NCI-H2029 treated with DMSO at 0.1 percent for 48 hours (cell line): ENCODE results near the gene C1QBP.
"Not testable (repeated sequence)": the region's sequence is repeated elsewhere in the genome, so short reads cannot be mapped to it uniquely, and the experiment has no call there.

Experiments
- DNase-seq: peaks from one replicate; lab custom pipeline; 2025; lab: John Stamatoyannopoulos, UW

C1QBP gene

DNA sequence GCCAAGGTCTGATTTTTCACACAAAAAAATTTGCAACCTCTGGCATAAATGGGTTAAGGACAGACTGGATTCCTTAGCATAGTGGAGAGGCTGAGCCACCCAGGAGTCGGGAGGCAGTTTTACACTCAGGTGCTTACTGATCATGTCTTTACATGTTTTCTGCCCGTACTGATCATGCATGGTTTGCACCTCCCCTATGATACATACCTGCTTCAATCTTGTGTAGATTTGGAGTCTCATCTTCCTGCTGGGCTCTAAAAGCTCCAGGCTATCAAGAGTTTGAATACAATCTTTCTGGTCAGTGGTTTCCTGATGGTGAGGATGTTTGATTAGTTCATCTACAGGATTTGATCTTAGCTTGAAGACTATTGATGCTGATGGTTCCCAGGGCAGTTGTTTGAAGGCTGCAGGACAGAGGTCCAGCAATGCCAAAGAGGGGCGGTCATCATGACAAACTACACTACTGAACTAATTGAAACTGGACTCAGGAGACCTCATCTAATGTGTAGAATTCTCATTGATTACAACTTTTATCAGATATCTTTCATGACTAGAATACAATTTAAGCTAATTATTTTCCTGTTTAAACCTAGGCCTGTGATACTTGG is 6.9 kb downstream of the C1QBP start:
- DNase-seq, result no peak

GRCh38 chr17:5431234-5431633 is 7.7 kb downstream of the C1QBP start:
- not testable (repeated sequence) for DNase-seq

GRCh38 chr17:5430413-5430999 is 8.4 kb downstream of the C1QBP start:
- no peak for DNase-seq

GRCh38 chr17:5429191-5429887 is 9.6 kb downstream of the C1QBP start:
- DNase-seq, result peak; percentile 45

DNA sequence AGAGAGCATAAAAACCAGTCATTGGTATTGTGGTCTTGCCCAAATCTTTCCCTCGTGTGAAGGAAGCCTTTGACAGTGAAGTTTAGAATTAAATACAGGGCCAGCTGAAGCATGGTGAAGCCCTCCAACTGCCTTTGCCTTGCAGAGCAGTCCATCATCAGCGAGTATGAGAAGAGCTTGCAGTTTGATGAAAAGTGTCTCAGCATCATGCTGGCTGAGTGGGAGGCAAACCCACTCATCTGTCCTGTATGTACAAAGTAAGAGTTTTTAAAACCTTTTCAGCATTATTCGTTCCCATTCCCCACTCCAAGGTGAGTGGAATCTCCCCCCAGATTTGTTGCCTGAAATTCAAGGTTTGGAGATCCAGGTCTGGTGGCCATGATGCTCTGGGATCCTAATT is 13.1 kb downstream of the C1QBP start:
- no peak for DNase-seq

GRCh38 chr17:5424909-5425308 is 14.0 kb downstream of the C1QBP start:
- DNase-seq, result no peak

DNA sequence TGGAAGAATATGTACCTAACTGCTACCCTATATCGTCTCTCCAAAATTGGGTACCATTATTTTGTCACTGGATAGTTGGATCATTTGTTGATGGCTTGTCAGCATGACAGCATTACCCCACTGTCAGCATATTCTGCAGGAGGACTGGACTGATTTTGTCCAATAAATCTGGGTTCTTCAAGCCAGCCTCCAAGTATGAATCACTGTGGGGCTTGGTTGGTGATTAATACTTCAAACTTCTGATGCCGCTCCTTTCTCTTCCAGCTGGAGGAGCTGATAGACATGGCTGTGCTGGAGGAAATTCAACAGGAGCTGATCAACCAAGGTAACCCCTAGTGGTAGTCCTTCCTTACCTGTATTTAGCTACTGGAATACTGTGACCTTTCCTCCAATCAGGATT is 16.4 kb downstream of the C1QBP start:
- DNase-seq, result no peak

- peak; percentile 73 for DNase-seq
Measured at GRCh38 chr17:5419959-5420653, 18.8 kb downstream of the C1QBP start, which contains the start of gene RPAIN. RPAIN (plus strand) TSS chr17:5420182; CDS start chr17:5420211, 29 bp downstream.

GRCh38 chr17:5419356-5419958 is 19.5 kb downstream of the C1QBP start, which contains the start of gene NUP88:
NUP88 (minus strand) TSS chr17:5419662; CDS start chr17:5419650, 12 bp downstream.
- DNase-seq, result peak; percentile 73

- peak; percentile 9 for DNase-seq
Measured at GRCh38 chr17:5418858-5419355, 20.0 kb downstream of the C1QBP start.

DNA sequence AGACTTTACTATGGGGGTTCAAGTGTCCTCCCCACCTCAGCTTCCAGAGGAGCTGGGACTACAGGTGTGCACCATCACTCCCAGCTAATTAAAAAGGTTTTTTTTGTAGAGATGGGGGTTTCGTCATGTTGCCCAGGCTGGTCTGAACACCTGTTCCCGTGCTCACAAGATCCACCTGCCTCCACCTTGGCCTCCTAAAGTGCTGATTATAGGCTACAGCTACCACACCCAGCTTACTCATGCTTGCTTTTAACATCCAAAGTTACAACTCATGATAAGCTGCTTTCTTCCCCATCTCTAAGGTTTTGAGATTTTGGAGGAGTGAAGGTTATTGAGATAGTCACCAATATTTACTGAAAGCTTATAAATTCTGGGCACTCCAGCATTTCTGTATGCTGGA is 22.1 kb downstream of the C1QBP start:
- DNase-seq, result no peak

DNA sequence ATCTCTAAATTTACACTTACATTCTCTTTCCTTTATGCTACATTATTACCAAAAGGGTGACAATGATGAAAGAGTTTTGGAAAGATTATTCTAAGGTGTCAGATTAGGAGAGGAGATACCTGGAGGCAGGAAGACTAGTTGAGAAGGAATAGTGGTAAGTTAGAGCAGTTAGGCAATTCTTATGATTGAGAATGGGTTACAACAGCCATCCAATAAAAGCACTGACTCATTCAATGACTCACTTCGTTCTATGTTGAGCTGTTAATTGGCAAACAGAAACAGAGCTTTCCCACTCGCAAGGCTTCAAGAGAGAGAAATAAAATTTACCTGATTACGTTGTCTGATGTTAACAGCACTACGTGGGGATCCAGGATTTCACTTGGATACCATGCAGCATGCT is 25.3 kb downstream of the C1QBP start:
- no peak for DNase-seq

DNA sequence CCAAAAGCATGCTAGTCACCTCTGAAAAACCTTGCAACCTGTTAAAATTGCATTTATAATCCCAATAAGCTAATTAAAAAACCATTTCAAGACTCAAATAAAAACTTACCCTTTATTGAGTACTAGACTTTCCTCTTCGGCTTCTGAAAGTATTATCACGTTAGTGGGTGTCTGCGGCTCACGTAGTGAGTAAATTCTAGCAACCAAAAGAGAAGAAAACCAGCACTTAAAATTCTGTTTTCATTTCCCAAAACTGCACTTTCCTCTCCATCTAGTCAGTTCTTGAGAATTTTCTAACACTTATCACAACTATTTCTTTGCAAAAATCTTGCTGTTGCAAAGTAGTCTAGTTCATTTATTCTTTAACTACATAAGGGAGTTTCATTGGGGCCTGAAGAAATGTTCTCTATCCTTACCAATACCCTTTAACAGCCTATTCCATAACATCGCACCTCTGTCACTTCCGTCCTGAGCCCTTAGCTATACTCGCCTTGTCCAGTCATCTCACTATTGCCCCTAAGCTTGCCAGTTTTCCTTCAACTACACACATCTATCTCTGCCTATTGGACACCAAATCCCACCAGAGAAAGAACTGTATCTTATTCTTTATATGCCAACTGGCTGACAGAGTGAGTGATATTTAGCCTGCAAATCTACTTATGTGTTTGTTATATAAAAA is 28.2 kb downstream of the C1QBP start:
- DNase-seq, result no peak

DNA sequence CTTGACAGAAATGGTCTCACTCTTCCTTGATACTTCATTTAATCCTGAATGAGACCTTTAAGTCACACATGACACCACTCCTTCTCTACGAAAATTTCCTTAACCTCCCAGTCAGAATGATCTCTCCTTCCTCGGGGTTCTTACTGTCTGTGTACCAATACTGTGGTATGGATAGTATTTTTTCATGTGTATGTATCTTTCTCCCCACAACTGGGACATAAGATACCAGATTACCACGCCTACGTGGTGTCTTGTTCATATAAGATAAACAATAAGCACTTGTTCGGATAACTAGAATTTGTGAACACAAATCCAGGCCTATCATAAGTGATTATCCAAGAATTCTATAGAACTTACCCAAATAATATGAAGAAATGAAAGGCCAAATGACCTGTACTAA is 30.8 kb downstream of the C1QBP start:
- no peak for DNase-seq

DNA sequence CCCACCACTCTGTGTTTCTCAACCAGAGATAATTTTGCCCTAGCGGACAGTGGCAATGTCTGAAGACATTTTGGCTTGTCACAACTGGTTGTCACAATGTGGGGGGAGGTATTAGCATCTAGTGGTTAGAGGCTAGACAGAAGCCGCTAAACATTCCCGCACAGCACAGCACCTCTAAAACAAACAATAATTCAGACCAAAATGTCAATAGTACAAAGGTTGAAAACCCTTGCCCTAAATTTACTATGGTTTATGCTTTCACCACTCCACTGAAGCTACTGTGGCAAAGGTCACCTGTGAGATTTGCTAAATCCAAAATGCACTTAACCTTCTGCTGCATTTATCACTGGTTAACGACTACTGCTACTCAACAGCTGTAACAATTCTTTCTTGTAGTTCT is 33.6 kb downstream of the C1QBP start:
- no peak for DNase-seq

- no peak for DNase-seq
Measured at GRCh38 chr17:5399767-5400166, 39.2 kb downstream of the C1QBP start.

- no peak for DNase-seq
Measured at GRCh38 chr17:5396612-5397011, 42.3 kb downstream of the C1QBP start.

DNA sequence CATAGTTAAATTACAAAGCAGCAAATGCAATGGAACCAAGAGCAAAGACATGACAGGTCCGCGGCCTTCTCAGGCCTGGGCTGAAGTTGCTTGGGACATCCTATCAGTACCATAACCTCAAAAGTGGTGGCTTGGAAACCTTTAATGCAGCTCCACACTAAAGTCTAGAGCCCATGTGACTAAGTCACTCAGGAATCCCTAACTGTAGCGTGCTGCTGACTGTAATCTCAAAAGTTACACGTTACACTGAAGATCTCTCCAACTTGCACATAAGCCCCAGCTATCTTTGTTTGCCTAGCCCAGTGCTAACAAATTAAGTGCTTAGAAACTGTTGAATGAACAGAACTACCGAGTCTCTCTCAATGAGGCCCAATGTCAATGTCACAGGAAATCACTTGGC is 47.3 kb downstream of the C1QBP start:
- DNase-seq, result no peak
